HL-60 (cell line): ENCODE measurements around the gene TAF1B.
A peak's percentile ranks its signal among the peaks of the same experiment; 100 is the strongest.

Source experiments
- GABPA ChIP-seq: IDR thresholded peaks from 2 replicates; pipeline ENCODE4 v1.6.1; 2012; ENCODE audit warnings: low read depth
- POLR2AphosphoS5 ChIP-seq: IDR thresholded peaks from 2 replicates; pipeline ENCODE4 v1.6.1; 2012; ENCODE audit warnings: low read depth
- SPI1 ChIP-seq: IDR thresholded peaks from 2 replicates; pipeline ENCODE4 v1.6.1; 2012; ENCODE audit warnings: low read depth, mild to moderate bottlenecking, borderline replicate concordance
- TF ChIP-seq, protein P1 (sequence below): IDR thresholded peaks from one replicate; pipeline ENCODE4 v1.5.1; 2011; ENCODE audit warnings: low read length, control low read depth, inconsistent platforms; ENCODE audit not compliant: insufficient read depth
- TF ChIP-seq, protein P2 (sequence below): IDR thresholded peaks from 2 replicates; pipeline ENCODE4 v1.6.1; 2012; ENCODE audit warnings: low read depth; ENCODE audit not compliant: insufficient replicate concordance

DNA sequence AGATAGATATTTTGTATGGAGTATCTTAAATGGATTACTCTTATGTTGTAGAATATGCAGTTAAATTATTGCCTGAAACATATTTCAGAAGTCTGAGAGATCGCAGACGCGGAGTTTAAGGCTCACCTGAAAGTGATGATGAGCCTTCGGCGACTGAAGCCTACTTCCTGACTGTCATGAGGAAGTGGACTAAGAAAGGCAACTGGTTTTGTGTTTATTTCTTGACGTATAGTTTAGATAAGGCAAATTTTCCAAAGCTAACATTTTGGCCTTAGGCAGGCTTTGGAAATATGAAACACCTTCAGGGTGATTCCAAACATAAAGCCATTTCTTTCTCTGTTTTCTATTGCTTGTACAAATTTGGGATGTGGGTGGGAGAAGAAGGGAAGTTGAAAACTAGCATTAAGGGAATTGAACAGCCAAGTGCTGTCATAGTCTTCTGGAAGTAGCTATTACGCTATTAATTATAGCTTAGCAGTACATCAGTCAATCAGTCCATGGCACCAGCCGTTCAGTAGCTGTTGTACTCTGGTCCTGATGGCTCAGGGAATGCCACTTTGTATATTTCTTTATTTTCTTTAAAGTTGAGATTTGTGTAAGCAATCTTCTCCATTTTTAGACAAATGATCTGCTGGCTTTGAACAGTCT is 109.7 kb downstream of the TAF1B start:
- TF ChIP-seq, protein P1, sequence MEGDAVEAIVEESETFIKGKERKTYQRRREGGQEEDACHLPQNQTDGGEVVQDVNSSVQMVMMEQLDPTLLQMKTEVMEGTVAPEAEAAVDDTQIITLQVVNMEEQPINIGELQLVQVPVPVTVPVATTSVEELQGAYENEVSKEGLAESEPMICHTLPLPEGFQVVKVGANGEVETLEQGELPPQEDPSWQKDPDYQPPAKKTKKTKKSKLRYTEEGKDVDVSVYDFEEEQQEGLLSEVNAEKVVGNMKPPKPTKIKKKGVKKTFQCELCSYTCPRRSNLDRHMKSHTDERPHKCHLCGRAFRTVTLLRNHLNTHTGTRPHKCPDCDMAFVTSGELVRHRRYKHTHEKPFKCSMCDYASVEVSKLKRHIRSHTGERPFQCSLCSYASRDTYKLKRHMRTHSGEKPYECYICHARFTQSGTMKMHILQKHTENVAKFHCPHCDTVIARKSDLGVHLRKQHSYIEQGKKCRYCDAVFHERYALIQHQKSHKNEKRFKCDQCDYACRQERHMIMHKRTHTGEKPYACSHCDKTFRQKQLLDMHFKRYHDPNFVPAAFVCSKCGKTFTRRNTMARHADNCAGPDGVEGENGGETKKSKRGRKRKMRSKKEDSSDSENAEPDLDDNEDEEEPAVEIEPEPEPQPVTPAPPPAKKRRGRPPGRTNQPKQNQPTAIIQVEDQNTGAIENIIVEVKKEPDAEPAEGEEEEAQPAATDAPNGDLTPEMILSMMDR, result no peak
- TF ChIP-seq POLR2AphosphoS5 (no peak), SPI1 (peak; percentile 31; the same call in 1 of the 2 replicates), GABPA (no peak)
- TF ChIP-seq, protein P2, sequence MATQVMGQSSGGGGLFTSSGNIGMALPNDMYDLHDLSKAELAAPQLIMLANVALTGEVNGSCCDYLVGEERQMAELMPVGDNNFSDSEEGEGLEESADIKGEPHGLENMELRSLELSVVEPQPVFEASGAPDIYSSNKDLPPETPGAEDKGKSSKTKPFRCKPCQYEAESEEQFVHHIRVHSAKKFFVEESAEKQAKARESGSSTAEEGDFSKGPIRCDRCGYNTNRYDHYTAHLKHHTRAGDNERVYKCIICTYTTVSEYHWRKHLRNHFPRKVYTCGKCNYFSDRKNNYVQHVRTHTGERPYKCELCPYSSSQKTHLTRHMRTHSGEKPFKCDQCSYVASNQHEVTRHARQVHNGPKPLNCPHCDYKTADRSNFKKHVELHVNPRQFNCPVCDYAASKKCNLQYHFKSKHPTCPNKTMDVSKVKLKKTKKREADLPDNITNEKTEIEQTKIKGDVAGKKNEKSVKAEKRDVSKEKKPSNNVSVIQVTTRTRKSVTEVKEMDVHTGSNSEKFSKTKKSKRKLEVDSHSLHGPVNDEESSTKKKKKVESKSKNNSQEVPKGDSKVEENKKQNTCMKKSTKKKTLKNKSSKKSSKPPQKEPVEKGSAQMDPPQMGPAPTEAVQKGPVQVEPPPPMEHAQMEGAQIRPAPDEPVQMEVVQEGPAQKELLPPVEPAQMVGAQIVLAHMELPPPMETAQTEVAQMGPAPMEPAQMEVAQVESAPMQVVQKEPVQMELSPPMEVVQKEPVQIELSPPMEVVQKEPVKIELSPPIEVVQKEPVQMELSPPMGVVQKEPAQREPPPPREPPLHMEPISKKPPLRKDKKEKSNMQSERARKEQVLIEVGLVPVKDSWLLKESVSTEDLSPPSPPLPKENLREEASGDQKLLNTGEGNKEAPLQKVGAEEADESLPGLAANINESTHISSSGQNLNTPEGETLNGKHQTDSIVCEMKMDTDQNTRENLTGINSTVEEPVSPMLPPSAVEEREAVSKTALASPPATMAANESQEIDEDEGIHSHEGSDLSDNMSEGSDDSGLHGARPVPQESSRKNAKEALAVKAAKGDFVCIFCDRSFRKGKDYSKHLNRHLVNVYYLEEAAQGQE, result no peak
